Liver (tissue), 9 donors: Measurements from ENCODE around the gene ZNF24. TPM values are rescaled to one million over a fixed set of nuclear protein-coding genes. Genes with fewer than 3 reads are reported as not detected.

ENCODE experiments used
- DNase-seq: peaks from one replicate; pipeline ENCODE4 v3.0.0-alpha.2; 2017; ENCODE audit warnings: low spot score
- H3K27ac ChIP-seq, 2 donors: one replicate each; pipeline ENCODE4 v1.7.0; 2013; ENCODE audit warnings: inconsistent platforms in 2 of 2, low read length in 2 of 2, control low read depth in 1 of 2, low read depth in 1 of 2, mild to moderate bottlenecking in 1 of 2
- H3K27me3 ChIP-seq, 4 donors: one replicate each; pipeline versions ENCODE4 v1.6.1 to v1.7.0; 2013; ENCODE audit warnings: low read length in 3 of 4, inconsistent platforms in 1 of 4, mild to moderate bottlenecking in 1 of 4, moderate library complexity in 1 of 4; ENCODE audit not compliant: control insufficient read depth in 4 of 4, insufficient read depth in 4 of 4
- H3K36me3 ChIP-seq, 4 donors: one replicate each; pipeline versions ENCODE4 v1.6.1 to v1.7.0; 2013; ENCODE audit warnings: low read length in 3 of 4, mild to moderate bottlenecking in 3 of 4, low read depth in 1 of 4, moderate library complexity in 1 of 4; ENCODE audit not compliant: control insufficient read depth in 4 of 4, insufficient read depth in 3 of 4
- H3K4me1 ChIP-seq, 4 donors: one replicate each; pipeline versions ENCODE4 v1.6.1 to v1.7.0; 2013; ENCODE audit warnings: low read length in 3 of 4, mild to moderate bottlenecking in 3 of 4, moderate library complexity in 1 of 4; ENCODE audit not compliant: control insufficient read depth in 4 of 4, insufficient read depth in 4 of 4
- H3K4me3 ChIP-seq, 3 donors: one replicate each; pipeline versions ENCODE4 v1.6.1 to v1.7.0; 2013; ENCODE audit warnings: low read length in 3 of 3, control low read depth in 1 of 3, low read depth in 1 of 3, mild to moderate bottlenecking in 1 of 3
- H3K9ac ChIP-seq, 2 donors: one replicate each; pipeline ENCODE4 v1.7.0; 2013; ENCODE audit warnings: low read length in 2 of 2, mild to moderate bottlenecking in 2 of 2, moderate library complexity in 2 of 2, control low read depth in 1 of 2, low read depth in 1 of 2
- H3K9me3 ChIP-seq, 4 donors: one replicate each; pipeline versions ENCODE4 v1.6.1 to v1.7.0; 2013; ENCODE audit warnings: low read length in 3 of 4; ENCODE audit not compliant: control insufficient read depth in 4 of 4
- EGR1 ChIP-seq, 2 donors: IDR thresholded peaks; 2 replicates each; pipeline ENCODE4 v1.6.1; 2016 to 2018; ENCODE audit warnings: antibody characterized with exemption in 2 of 2, low read depth in 2 of 2
- FOXA1 ChIP-seq: IDR thresholded peaks from 2 replicates; pipeline ENCODE4 v1.6.1; 2016; ENCODE audit warnings: antibody characterized with exemption
- FOXA2 ChIP-seq: IDR thresholded peaks from 2 replicates; pipeline ENCODE4 v1.6.1; 2016; ENCODE audit warnings: antibody characterized with exemption
- GABPA ChIP-seq, 2 donors: IDR thresholded peaks in 1 of 2; conservative IDR thresholded peaks in 1 of 2; 2 replicates each; pipeline ENCODE4 v1.6.1; 2016; ENCODE audit warnings: antibody characterized with exemption in 2 of 2, mild to moderate bottlenecking in 1 of 2, moderate library complexity in 1 of 2
- HNF4G ChIP-seq: IDR thresholded peaks from 2 replicates; pipeline ENCODE4 v1.6.1; 2016; ENCODE audit warnings: antibody characterized with exemption
- JUND ChIP-seq, 2 donors: IDR thresholded peaks; 2 replicates each; pipeline ENCODE4 v1.6.1; 2016; ENCODE audit warnings: antibody characterized with exemption in 2 of 2
- NR2F2 ChIP-seq: IDR thresholded peaks from 2 replicates; pipeline ENCODE4 v1.6.1; 2016; ENCODE audit warnings: antibody characterized with exemption
- RAD21 ChIP-seq, 2 donors: IDR thresholded peaks; 2 replicates each; pipeline ENCODE4 v1.6.1; 2016; ENCODE audit warnings: antibody characterized with exemption in 2 of 2, mild to moderate bottlenecking in 2 of 2
- SP1 ChIP-seq: IDR thresholded peaks from 2 replicates; pipeline ENCODE4 v1.6.1; 2018; ENCODE audit warnings: antibody characterized with exemption, mild to moderate bottlenecking
- TAF1 ChIP-seq: conservative IDR thresholded peaks from 2 replicates; pipeline ENCODE4 v1.6.1; 2016; ENCODE audit warnings: antibody characterized with exemption, mild to moderate bottlenecking
- WGBS: extraction: QIAGEN DNeasy Blood & Tissue Kit; methylation state at CpG from one replicate; pipeline ENCODE4 v1.1.7; 2013; 5-methylcytosine and 5-hydroxymethylcytosine counted together
- polyA plus RNA-seq, 2 donors: library from polyadenylated mRNA; stranded (reverse) in 1 of 2; unstranded in 1 of 2; fragments of 200-250 nt in 1 of 2; fragments of >200 nt in 1 of 2; fragmentation: Nextera tagmentation in 1 of 2; extraction: Ambion mirVana in 1 of 2; gene quantifications; one replicate each; pipeline versions ENCODE4 v1.2.1 to v1.2.3, GENCODE V29; 2013 to 2015
- total RNA-seq, 2 donors: library from RNA; depleted of rRNA; stranded (reverse); fragments of >200 nt; gene quantifications; one replicate each; pipeline ENCODE4 v1.2.3, GENCODE V29; 2014
- TF ChIP-seq, protein P1 (sequence below): IDR thresholded peaks from 2 replicates; pipeline ENCODE4 v1.6.1; 2016; ENCODE audit warnings: antibody characterized with exemption
- TF ChIP-seq, protein P2 (sequence below): IDR thresholded peaks from 2 replicates; pipeline ENCODE4 v1.6.1; 2016; ENCODE audit warnings: antibody characterized with exemption, mild to moderate bottlenecking
- TF ChIP-seq, protein P3 (sequence below): IDR thresholded peaks from 2 replicates; pipeline ENCODE4 v1.6.1; 2016; ENCODE audit warnings: antibody characterized with exemption
- donor health status: healthy.
- donor health status: healthy.
- donor health status: healthy.
- donor health status: healthy.
- donor health status: healthy.

Gene ZNF24
- total and polyA plus RNA-seq, 4 donors, result 9.1 to 30.3 (median 28.9) TPM

DNA sequence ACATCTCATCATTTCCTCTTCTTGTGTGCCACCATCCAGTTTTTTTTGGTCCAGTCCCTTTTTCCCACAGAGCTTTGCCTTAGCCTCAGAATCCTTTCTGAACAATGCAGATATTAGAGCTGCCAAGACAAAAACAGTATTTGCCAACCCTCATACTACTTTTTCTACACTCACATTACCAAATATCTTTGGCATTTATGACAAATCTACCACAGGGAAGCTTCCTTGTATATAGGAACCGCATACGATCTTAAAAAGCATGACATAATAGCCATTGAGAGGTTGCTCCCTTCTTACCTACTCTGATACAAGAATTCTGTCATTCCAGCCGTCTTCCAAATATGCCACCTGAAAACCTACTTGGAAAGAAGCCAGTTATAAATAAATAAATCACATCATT lies 9.4 kb downstream of the ZNF24 start:
- no peak overlapping the region for H3K9ac ChIP-seq
- H3K9me3 ChIP-seq, result no peaks in the 10 kb centered on the region
- no peaks in the 10 kb centered on the region for H3K27me3 ChIP-seq
- no peak overlapping the region for H3K4me3 ChIP-seq
- H3K36me3 ChIP-seq, result peaks cover 16 to 74% (median 68%) of the 10 kb centered on the region in 4 donors
- no peak overlapping the region for H3K27ac ChIP-seq
- no peak for DNase-seq
- WGBS, result 86% methylated on average over 3 of the region's 3 CpGs
- TF ChIP-seq FOXA2 (no peak), RAD21 (IDR thresholded peaks at IDR 0.05) (no peak)
- TF ChIP-seq, protein P1, sequence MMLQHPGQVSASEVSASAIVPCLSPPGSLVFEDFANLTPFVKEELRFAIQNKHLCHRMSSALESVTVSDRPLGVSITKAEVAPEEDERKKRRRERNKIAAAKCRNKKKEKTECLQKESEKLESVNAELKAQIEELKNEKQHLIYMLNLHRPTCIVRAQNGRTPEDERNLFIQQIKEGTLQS, result no peak
- peaks cover 4 to 10% (median 7%) of the 10 kb centered on the region in 4 donors for H3K4me1 ChIP-seq

DNA sequence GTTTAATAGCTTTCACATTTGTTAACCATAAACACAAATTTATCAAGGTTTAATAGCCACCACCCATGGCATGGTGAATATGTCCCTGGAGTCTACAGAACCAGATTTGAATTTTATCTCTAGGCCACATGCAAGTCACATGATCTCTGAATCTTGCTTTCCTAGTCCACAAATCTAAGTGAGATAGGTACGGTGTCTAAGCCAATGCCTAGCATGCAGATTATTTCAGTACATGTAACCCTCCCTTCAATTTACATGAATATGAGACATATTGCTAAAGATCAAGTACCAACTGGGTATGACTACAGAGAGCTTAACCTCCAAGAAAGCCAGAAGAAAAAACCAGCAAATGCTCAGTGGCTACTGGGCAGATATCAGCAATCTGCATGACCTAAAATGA lies 10.0 kb downstream of the ZNF24 start:
- no peak overlapping the region for H3K9ac ChIP-seq
- 96% methylated on average over 1 of the region's 1 CpG for WGBS
- H3K36me3 ChIP-seq, result peaks cover 10 to 68% (median 62%) of the 10 kb centered on the region in 4 donors
- TF ChIP-seq JUND (IDR thresholded peaks at IDR 0.05), result no peak
- TF ChIP-seq EGR1 (IDR thresholded peaks at IDR 0.05; ENCODE audit: low read depth in 2 of 2), result no peak
- no peak for TF ChIP-seq FOXA1
- TF ChIP-seq, protein P2, sequence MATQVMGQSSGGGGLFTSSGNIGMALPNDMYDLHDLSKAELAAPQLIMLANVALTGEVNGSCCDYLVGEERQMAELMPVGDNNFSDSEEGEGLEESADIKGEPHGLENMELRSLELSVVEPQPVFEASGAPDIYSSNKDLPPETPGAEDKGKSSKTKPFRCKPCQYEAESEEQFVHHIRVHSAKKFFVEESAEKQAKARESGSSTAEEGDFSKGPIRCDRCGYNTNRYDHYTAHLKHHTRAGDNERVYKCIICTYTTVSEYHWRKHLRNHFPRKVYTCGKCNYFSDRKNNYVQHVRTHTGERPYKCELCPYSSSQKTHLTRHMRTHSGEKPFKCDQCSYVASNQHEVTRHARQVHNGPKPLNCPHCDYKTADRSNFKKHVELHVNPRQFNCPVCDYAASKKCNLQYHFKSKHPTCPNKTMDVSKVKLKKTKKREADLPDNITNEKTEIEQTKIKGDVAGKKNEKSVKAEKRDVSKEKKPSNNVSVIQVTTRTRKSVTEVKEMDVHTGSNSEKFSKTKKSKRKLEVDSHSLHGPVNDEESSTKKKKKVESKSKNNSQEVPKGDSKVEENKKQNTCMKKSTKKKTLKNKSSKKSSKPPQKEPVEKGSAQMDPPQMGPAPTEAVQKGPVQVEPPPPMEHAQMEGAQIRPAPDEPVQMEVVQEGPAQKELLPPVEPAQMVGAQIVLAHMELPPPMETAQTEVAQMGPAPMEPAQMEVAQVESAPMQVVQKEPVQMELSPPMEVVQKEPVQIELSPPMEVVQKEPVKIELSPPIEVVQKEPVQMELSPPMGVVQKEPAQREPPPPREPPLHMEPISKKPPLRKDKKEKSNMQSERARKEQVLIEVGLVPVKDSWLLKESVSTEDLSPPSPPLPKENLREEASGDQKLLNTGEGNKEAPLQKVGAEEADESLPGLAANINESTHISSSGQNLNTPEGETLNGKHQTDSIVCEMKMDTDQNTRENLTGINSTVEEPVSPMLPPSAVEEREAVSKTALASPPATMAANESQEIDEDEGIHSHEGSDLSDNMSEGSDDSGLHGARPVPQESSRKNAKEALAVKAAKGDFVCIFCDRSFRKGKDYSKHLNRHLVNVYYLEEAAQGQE, result no peak
- no peak for TF ChIP-seq SP1
- no peak for TF ChIP-seq GABPA (IDR thresholded peaks at IDR 0.05 in 1 of 2, conservative IDR thresholded peaks at IDR 0.05 in 1 of 2)
- no peak for TF ChIP-seq HNF4G
- TF ChIP-seq, protein P3, sequence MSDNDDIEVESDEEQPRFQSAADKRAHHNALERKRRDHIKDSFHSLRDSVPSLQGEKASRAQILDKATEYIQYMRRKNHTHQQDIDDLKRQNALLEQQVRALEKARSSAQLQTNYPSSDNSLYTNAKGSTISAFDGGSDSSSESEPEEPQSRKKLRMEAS, result no peak
- no peak for TF ChIP-seq NR2F2
- TF ChIP-seq RAD21 (IDR thresholded peaks at IDR 0.05), result no peak
- TF ChIP-seq FOXA2, result no peak
- DNase-seq, result no peak
- peaks cover 3 to 6% (median 4%) of the 10 kb centered on the region in 4 donors for H3K4me1 ChIP-seq
- no peaks in the 10 kb centered on the region for H3K27me3 ChIP-seq
- H3K27ac ChIP-seq, result no peak overlapping the region
- no peak overlapping the region for H3K4me3 ChIP-seq
- no peaks in the 10 kb centered on the region for H3K9me3 ChIP-seq

DNA sequence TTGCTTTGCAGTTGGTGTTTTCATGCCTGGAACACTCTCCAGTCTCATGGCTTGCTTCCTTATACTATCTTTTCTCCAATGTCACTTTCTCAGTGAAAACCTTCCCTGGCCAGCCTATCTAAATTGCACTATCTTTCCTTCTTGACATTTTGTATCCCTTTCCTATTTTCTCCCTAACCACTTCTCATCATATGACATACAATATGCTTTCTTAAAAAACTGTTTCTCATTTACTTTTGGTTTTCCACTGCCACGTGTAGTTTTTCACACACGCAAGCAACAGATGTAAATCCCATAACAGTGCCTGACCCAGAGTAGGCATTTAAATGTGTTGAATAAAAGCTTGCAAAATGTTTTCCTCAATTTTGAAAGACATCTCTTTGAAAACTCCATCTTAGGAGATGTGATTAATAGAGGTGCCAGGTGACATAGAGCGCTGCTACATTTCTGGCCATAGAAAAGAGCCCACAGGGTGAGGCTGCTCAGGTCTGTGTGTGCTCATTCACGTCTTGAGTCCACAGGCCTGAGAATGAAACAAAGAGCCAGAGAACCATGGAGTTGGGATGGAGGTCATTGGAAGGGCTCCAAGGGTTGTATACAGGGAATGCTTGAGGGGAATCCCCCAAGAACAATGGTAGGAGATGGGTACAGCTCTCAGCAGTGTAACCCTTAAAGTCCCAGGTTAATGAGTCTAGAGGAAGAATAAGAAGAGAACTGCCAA lies 12.7 kb downstream of the ZNF24 start:
- 86% methylated on average over 4 of the region's 4 CpGs for WGBS
- Histone ChIP-seq H3K9ac (no peak overlapping the region), H3K27ac (no peak overlapping the region), H3K4me3 (no peak overlapping the region), H3K27me3 (no peaks in the 10 kb centered on the region), H3K36me3 (peaks cover 10 to 42% (median 39%) of the 10 kb centered on the region in 4 donors), H3K4me1 (no peaks in the 10 kb centered on the region), H3K9me3 (peaks cover 0 to 2% (median 0%) of the 10 kb centered on the region in 4 donors)
- DNase-seq, result no peak
- TF ChIP-seq TAF1, result no peak
